Transverse colon (tissue), 4 donors: ENCODE results near the gene CMPK1. TPM values are rescaled to one million over a fixed set of nuclear protein-coding genes. Genes with fewer than 3 reads are reported as not detected.

Source experiments
- DNase-seq: peaks from one replicate; pipeline ENCODE4 v3.0.0-alpha.2; 2019
- H3K27ac ChIP-seq, 4 donors: fragments of 200-600 bp; sonication (generic); 2 replicates each; pipeline ENCODE4 v1.5.1; 2016 to 2018; ENCODE audit warnings: inconsistent platforms in 4 of 4
- H3K27me3 ChIP-seq: fragments of 200-600 bp; sonication (generic); 2 replicates; pipeline ENCODE4 v1.5.1; 2017; ENCODE audit warnings: inconsistent platforms
- H3K36me3 ChIP-seq, 4 donors: fragments of 200-600 bp; sonication (generic); 2 replicates each; pipeline ENCODE4 v1.5.1; 2017 to 2019; ENCODE audit warnings: inconsistent platforms in 4 of 4
- H3K4me1 ChIP-seq, 4 donors: fragments of 200-600 bp; sonication (generic); 2 replicates each; pipeline ENCODE4 v1.5.1; 2017 to 2020; ENCODE audit warnings: inconsistent platforms in 4 of 4
- H3K4me3 ChIP-seq, 4 donors: fragments of 200-600 bp; sonication (generic); 1 replicate in 1 of 4; 2 replicates in 3 of 4; pipeline versions ENCODE4 v1.5.1 to v1.6.1; 2017 to 2019; ENCODE audit warnings: inconsistent platforms in 4 of 4
- H3K9me3 ChIP-seq, 2 donors: fragments of 200-600 bp; sonication (generic); 2 replicates each; pipeline ENCODE4 v1.5.1; 2017 to 2019; ENCODE audit warnings: inconsistent platforms in 2 of 2
- CTCF ChIP-seq, 5 experiments: fragments of 200-600 bp in 3 of 5; fragments of 450-650 bp in 2 of 5; sonication (generic) in 3 of 5; IDR thresholded peaks; 1 replicate in 2 of 5; 2 replicates in 3 of 5; pipeline ENCODE4 v1.5.1; 2016 to 2017; ENCODE audit warnings: antibody characterized with exemption in 5 of 5, inconsistent platforms in 3 of 5, mild to moderate bottlenecking in 2 of 5, moderate library complexity in 1 of 5
- EP300 ChIP-seq: sonication (generic); formaldehyde crosslinking; IDR thresholded peaks from one replicate; pipeline ENCODE4 v1.6.1; 2017; ENCODE audit warnings: antibody characterized with exemption, low read depth
- POLR2A ChIP-seq: fragments of 450-650 bp; IDR thresholded peaks from one replicate; pipeline ENCODE4 v1.6.1; 2016; ENCODE audit warnings: antibody characterized with exemption, mild to moderate bottlenecking, moderate library complexity
- POLR2AphosphoS5 ChIP-seq, 3 donors: sonication (generic); formaldehyde crosslinking; IDR thresholded peaks; one replicate each; pipeline ENCODE4 v1.6.1; 2016; ENCODE audit warnings: antibody characterized with exemption in 3 of 3
- WGBS, 2 donors: methylation state at CpG; one replicate each; pipeline ENCODE4 v1.1.5; 2018; ENCODE audit warnings: low coverage in 1 of 2; 5-methylcytosine and 5-hydroxymethylcytosine counted together
- in situ Hi-C, 4 donors: fragments of 200-750 bp; cut with MboI; loops; one replicate each; pipeline versions ENCODE4 v1.15.0 to v1.15.1; 2017; ENCODE audit warnings: low sequenced_read_pairs in 3 of 4, low pct_ligation_motif_present in 1 of 4, low pct_unique_long_range_greater_than_20kb in 1 of 4
- intact Hi-C: fragments of 100-400 bp; cut with DNase I; formaldehyde crosslinking; loops from one replicate; pipeline ENCODE4 v1.15.1; 2023; ENCODE audit warnings: low total_unique reads
- total RNA-seq, 4 donors: library from RNA; depleted of rRNA; stranded (reverse); fragments of >200 nt; gene quantifications; one replicate each; pipeline ENCODE4 v1.1.0, GENCODE V29; 2016

The CMPK1 gene
- total RNA-seq, 4 donors from 2014 or later, result 71.6 to 162 (median 109) TPM

GRCh38 chr1:47417170-47418044 is 83.8 kb downstream of the CMPK1 start:
- H3K9me3 ChIP-seq, result no peaks in the 10 kb centered on the region
- peak overlapping the region in 3 of 4 donors; percentile 8 to 50 (median 26) for H3K4me3 ChIP-seq
- TF ChIP-seq POLR2A (no peak), POLR2AphosphoS5 (IDR thresholded peaks at IDR 0.05) (no peak), EP300 (no peak), CTCF (IDR thresholded peaks at IDR 0.05) (no peak)
- in situ Hi-C loops (loop anchor here in 2 of 4 donors (25.0 kb wide), 1 partner anchor 230 kb away; the partner anchor contains the start of gene PDZK1IP1 (in 2 of the 2)), intact Hi-C loops (no loop called here)
- no peak for DNase-seq
- peaks cover 0 to 3% (median 0%) of the 10 kb centered on the region in 4 donors for H3K4me1 ChIP-seq
- peaks cover 43% of the 10 kb centered on the region for H3K27me3 ChIP-seq
- H3K27ac ChIP-seq, result no peak overlapping the region
- 43 to 74% methylated on average over 6 to 36 of the region's 39 CpGs for WGBS, 2 donors
- H3K36me3 ChIP-seq, result no peaks in the 10 kb centered on the region

GRCh38 chr1:47418122-47418521 is 84.5 kb downstream of the CMPK1 start:
- in situ Hi-C loops (loop anchor here in 2 of 4 donors (25.0 kb wide), 1 partner anchor 231 kb away; the partner anchor contains the start of gene PDZK1IP1 (in 2 of the 2)), intact Hi-C loops (no loop called here)
- H3K4me1 ChIP-seq, result peaks cover 0 to 3% (median 0%) of the 10 kb centered on the region in 4 donors
- DNase-seq, result no peak
- TF ChIP-seq EP300, result no peak
- no peak for TF ChIP-seq POLR2AphosphoS5 (IDR thresholded peaks at IDR 0.05)
- no peak for TF ChIP-seq CTCF (IDR thresholded peaks at IDR 0.05)
- no peak for TF ChIP-seq POLR2A
- no peaks in the 10 kb centered on the region for H3K36me3 ChIP-seq
- 75% methylated on average over 2 of the region's 2 CpGs; no CpG with 5 or more reads in 1 of the 2 donors for WGBS, 2 donors
- no peaks in the 10 kb centered on the region for H3K9me3 ChIP-seq
- peaks cover 43% of the 10 kb centered on the region for H3K27me3 ChIP-seq
- no peak overlapping the region for H3K4me3 ChIP-seq
- H3K27ac ChIP-seq, result no peak overlapping the region

GRCh38 chr1:47418681-47419325 is 85.2 kb downstream of the CMPK1 start:
- 92 to 97% methylated on average over 2 to 6 of the region's 6 CpGs for WGBS, 2 donors
- Histone ChIP-seq H3K9me3 (no peaks in the 10 kb centered on the region), H3K4me1 (peaks cover 0 to 3% (median 0%) of the 10 kb centered on the region in 4 donors), H3K36me3 (no peaks in the 10 kb centered on the region), H3K4me3 (no peak overlapping the region), H3K27ac (no peak overlapping the region), H3K27me3 (peaks cover 43% of the 10 kb centered on the region)
- intact Hi-C loops (no loop called here), in situ Hi-C loops (loop anchor here in 2 of 4 donors (25.0 kb wide), 1 partner anchor 232 kb away; the partner anchor contains the start of gene PDZK1IP1 (in 2 of the 2))
- no peak for DNase-seq
- no peak for TF ChIP-seq POLR2A
- TF ChIP-seq CTCF (IDR thresholded peaks at IDR 0.05), result no peak
- TF ChIP-seq EP300, result no peak
- TF ChIP-seq POLR2AphosphoS5 (IDR thresholded peaks at IDR 0.05), result no peak

GRCh38 chr1:47420547-47420946 is 87.0 kb downstream of the CMPK1 start:
- Histone ChIP-seq H3K27me3 (peaks cover 34% of the 10 kb centered on the region), H3K9me3 (no peaks in the 10 kb centered on the region), H3K27ac (no peak overlapping the region), H3K4me1 (peaks cover 0 to 3% (median 0%) of the 10 kb centered on the region in 4 donors), H3K4me3 (no peak overlapping the region), H3K36me3 (no peaks in the 10 kb centered on the region)
- in situ Hi-C loops (loop anchor here in 2 of 4 donors (25.0 kb wide), 1 partner anchor 233 kb away; the partner anchor contains the start of gene PDZK1IP1 (in 2 of the 2)), intact Hi-C loops (no loop called here)
- 63 to 72% methylated on average over 4 of the region's 4 CpGs for WGBS, 2 donors
- TF ChIP-seq POLR2AphosphoS5 (IDR thresholded peaks at IDR 0.05), result no peak
- DNase-seq, result no peak
